GM21360 (cell line): ENCODE data around the gene NKG7.
"Not testable (repeated sequence)": the region's sequence is repeated elsewhere in the genome, so short reads cannot be mapped to it uniquely, and the experiment has no call there.

Experiments used
- ATAC-seq: cut with Tn5 transposase; IDR thresholded peaks from one replicate; pipeline ENCODE4 v1.9.1; 2021; ENCODE audit warnings: mild to moderate bottlenecking, moderate library complexity; ENCODE audit not compliant: unreplicated experiment

The NKG7 gene, protein sequence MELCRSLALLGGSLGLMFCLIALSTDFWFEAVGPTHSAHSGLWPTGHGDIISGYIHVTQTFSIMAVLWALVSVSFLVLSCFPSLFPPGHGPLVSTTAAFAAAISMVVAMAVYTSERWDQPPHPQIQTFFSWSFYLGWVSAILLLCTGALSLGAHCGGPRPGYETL

GRCh38 chr19:51372649-51373504 is at the start of gene NKG7:
Gene NKG7 (minus strand): TSS chr19:51372654. CDS start chr19:51372535, 119 bp downstream.
- no peak for ATAC-seq

- ATAC-seq: no peak
Observed at GRCh38 chr19:51422053-51422448, 49.6 kb upstream of the NKG7 start.

DNA sequence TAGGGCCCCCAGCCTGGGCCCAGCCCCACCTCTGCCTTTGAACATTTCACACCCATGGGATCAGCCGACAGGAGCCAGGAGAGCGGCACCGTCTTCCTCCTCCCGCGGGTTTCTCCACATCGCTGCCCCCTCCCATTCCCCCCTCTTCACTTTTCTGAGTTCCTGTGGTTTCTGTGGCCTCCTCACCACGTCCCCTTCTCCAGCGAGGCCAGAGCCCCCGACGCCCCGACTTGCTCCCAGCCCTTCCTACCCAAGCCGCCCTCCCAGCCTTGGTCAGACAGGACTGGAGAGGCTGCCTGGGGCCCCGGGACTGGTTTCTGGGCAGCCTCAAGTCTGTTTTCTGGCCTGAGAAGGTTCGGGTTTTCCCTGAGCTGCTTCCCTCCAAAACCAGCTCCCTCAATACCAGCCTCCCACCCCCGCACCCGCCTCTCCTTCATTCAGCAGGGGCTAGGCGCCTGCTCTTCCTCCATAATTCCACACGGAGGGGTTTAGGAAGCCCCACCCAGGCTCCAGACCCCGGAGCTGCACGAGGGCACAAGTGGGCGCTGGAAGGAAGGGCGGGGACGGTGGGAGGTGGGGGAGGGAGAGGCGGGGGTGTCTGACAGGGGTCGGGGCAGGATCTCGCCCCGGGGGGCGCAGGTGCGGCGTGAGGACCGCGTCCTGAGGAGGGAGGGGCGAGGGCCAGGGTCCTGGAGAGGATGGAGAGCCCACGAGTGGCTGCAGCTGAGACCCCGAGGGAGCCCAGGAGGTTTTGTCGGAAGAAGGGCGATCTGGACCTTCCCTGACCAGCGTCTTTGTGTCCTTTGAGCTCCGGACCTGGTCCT is 49.0 kb upstream of the NKG7 start:
- no peak for ATAC-seq

DNA sequence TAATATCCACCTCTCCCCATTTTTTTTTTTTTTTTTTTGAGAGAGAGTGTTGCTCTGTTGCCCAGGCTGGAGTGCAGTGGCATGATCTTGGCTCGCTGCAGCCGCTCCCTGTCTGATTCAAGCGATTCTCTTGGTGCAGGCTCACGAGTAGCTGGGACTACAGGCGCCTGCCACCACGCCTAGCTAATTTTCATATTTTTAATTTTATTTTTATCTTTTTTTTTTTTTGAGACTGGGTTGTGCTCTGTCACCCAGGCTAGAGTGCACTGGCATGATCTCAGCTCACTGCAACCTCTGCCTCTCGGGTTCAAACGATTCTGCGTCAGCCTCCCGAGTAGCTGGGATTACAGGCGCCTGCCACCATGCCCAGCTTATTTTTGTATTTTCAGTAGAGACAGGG is 48.1 kb upstream of the NKG7 start:
- ATAC-seq: not testable (repeated sequence)

DNA sequence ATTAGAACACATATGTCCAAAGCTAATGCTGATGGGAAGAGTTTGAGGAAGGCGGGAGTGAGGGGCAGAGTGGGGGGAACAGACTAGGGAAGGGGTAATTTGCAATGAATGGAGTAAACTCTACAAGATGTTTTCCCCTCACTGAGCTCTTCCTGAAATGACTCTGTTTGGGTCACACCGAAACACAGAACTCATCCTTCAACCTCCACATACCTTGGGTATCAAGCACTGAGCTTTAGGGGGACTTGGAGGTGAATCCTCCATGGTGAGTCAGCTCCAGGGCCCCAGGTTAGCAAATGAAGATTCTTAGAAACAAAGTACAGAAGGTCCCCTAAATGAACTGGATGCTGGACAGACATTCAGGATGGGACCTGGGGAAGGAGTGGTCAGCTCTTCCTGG is 46.3 kb upstream of the NKG7 start:
- no peak for ATAC-seq

DNA sequence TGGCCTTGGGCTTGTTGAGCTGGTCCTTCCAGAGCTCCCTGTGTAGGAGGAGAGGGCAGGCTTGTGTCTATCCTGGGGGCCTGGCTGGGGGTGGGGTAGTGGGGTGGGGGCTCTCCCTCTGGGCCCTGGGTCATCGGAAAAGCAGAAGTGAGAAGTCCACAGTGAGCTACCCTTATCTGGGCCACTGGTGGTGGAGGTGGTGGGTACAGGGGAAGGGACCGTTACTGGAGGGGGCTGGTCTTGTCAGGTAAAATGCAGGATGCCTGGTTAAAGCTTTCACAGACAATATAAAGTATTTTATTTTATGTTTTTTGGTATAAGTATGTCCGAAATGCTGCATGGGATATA is 45.3 kb upstream of the NKG7 start:
- no peak for ATAC-seq

- ATAC-seq: peak; percentile 70
Observed at GRCh38 chr19:51417107-51417809, 44.8 kb upstream of the NKG7 start, which contains the start of gene SIGLEC10. Gene SIGLEC10 (minus strand): TSS chr19:51417642. CDS start chr19:51417581, 61 bp downstream.

DNA sequence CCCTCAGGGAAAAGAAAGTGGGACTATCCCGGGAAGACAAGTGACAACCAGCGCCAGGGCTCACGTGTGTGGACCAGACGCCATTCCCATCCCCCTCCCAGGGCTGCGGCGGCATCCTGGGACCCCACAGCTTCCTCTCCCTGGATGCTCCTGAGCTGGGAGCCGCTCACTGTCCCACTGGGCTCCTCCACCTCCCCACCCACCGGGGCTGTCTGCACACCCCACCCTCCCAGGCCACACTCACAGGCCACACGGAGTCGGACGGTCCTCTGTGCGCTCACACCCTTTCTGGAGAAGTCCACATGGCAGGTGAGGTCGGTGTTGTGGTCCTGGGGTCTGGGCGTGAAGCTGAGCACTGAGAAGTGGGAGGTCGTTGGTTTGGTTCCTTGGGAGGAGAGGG is 44.0 kb upstream of the NKG7 start:
- ATAC-seq: not testable (repeated sequence)

DNA sequence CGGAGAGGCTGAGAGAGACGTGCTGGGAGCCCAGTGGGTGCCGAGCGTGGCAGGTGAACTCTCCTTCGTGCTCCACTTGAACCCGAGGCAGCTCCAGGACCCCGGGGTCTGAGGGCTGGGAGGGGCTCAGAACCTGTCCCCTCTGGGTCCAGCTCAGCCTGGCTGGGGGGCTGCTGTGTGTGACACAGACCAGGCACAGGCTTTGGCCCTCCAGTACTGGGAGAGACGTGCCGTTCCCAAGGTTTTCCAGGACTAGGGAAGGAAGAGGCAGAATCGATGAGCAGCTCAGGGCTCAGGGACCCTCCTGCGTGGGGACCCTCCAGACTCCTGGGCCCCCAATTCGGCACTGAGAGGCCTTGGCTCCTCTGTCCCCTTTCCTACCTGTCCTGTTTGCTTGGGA is 42.7 kb upstream of the NKG7 start:
- ATAC-seq: no peak

DNA sequence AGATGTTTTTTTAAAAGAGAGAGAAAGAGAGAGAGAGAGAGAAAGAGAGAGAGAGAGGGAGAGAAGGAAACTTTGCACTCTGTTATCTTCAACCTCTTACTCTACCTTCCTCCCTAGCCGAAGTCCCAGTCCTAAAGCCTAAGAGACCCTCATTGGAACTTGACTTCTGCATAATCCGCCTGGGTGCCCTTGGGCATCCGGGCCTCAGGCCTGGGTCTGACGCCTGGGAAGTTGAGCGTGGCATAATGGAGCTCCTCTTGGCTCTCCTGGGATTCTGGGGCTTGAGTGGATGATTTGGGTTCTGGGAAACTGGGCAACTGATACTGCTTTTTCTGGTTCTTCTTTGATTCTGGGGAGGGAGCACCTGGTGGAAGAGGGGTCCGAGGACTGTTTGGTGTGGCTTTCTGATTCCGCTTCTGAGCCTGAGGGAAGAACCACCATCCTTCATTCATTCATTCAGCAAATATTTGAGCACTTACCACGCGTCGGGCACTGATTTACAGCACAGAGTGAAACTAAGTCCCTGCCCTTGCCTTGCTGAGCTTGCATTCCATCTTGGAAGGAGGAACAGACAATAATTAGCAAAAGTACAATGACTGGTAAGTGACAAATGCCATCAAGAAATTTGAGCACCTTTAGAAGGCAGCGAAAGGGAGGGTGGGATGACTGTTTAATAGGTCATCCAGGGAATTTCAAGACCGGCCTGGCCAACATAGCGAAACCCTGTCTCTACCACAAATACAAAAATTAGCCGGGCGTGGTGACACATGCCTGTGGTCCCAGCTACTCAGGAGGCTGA is 38.7 kb upstream of the NKG7 start:
- ATAC-seq: no peak

- ATAC-seq: no peak
Observed at GRCh38 chr19:51407511-51408131, 35.2 kb upstream of the NKG7 start.

DNA sequence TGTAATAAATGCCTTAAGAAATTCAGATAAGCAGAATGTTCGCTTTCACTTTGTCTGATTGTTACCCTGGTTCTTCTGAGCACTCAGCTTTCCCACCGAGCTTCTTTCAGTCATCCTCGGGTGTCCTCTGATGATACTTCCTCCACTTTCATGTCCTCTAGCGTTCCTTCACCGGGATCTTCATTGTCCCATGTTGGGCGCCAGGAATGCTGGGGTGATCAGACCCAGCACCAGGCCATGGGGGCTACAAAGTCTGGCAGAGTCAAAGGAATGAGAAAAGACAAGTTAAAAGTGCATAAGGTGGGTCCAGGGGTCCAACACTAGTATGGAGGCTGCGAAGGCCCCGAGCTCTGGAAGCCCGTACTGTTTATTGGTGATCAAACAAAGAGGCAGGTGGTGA is 29.7 kb upstream of the NKG7 start:
- ATAC-seq: no peak

DNA sequence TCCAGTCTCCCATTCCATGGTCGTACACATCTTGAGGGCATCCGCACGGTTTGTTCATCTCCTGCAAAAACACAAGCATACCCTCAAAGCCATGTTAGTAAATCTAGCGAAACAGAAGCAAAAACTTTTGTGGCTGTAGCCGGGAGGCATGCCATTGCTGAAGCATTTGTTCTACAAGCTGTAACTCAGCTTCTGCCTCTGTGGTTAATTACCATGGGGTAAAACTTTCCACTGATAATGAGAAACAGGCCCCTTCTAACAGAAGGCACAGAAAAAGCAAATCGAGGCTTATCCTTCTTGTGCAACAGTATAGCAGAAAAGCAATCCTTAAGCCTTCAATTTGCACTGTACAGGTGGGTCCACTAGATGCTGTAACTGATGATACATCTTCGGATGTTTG is 27.5 kb upstream of the NKG7 start:
- not testable (repeated sequence) for ATAC-seq

DNA sequence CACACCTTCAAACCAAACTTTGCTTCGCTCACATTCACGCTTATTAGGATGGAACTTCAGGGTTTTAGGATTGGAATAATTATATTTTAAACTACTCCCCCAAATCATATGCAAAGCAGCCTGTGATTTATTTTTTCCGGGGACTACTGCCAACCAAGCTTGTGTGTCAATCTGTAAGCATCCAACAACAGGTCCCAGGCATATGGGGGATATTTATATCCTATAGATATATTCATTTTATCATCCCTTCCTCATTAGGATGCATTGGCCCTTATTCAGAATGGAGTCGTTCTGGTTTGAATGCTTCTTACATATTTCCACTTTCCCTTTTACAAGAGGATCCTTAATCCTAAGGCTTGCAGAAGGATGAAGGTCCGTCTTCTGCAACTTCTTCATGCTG is 26.8 kb upstream of the NKG7 start:
- ATAC-seq: no peak

DNA sequence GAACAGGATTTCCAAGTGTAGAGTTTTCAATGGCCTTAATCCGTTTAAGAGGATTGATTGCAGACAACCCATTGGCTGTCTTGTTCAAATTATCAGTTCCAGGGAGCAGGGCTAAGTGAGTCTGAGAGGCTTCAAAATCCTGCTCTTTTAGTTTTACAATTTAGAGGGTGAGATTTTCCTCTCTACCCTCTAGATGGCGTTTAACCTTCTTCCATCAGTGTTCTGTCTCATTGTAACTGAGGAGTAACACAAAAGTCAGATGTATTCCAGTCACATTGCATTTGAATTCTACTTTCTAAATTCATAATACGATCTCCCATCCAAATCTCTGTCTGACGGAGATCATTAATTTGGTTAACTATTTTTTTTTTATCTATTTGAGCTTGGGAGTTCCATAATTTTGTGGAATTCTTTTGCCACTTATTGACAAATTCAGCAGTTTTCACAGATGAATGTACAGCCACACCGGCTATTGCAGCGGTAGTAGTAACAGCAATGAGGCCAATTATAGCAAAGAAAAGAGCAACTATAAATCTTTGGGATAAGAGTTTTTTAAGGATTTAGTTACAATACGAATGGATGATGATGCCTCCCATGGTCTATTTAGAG is 25.7 kb upstream of the NKG7 start:
- no peak for ATAC-seq

- ATAC-seq: not testable (repeated sequence)
Observed at GRCh38 chr19:51397453-51397852, 25.0 kb upstream of the NKG7 start.

GRCh38 chr19:51396175-51396574 is 23.7 kb upstream of the NKG7 start:
- ATAC-seq: no peak

DNA sequence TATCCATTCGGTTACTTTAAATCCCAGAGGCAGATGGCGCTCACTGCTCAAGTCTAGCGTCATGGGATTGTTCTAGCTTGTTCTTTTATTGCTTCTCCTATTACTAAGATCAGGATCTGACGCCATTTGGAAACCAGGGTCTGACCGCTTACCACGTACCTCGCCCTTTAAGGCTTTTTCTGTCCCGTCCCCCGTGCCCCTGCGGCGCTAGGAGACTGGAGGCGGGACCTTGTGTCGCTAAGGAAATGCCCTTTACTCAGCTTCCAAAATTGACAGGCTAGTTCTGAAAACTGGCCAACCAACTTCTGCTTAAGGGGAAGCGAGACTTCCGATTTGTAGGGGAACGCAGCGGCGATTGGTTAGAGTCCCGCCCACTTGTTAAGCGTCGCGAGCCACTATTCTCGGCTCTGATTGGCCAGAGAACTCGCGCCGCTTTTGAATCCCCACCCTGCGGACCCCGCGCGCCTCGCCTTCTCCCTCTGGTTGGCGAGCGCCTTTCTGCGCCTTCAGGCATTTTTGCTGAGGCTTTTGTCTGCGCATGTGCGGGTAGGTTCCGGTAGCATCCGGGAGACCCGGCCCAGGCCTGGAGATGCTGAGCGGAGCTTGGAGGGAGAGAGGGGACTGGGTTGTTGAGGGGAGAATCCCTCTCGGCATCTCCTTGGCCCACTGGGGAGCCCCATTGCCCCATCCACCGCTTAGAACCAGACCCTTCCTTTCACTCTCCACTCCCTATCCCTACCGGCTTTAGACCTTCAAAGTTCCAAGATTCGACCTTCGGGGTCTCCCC is 21.8 kb upstream of the NKG7 start:
- ATAC-seq: peak; percentile 78

DNA sequence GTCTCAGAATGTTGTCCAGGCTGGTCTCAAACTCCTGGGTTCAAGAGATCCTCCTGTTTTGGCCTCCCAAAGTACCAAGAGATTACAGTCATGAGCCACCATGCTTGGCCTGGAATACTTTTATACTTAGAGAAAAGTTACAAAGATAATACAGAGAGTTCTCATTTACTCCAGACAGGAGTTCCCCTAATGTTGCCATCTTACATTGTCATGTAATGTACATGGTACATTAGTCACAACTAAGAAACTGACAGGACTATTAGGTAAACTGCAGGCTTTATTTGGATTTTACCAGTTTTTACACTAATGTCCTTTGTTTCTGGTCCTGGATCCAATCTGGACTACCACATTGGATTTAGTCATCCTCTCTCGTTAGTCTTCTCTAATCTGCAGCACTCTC is 20.2 kb upstream of the NKG7 start:
- ATAC-seq: no peak
